HG03442 (cell line): ENCODE measurements around the gene PAPOLA.
"Not testable (repeated sequence)": the region's sequence is repeated elsewhere in the genome, so short reads cannot be mapped to it uniquely, and the experiment has no call there.

ENCODE experiments used
- ATAC-seq: cut with Tn5 transposase; IDR thresholded peaks from one replicate; pipeline ENCODE4 v1.9.1; 2021; ENCODE audit warnings: mild to moderate bottlenecking, moderate library complexity; ENCODE audit not compliant: unreplicated experiment

Gene PAPOLA

DNA sequence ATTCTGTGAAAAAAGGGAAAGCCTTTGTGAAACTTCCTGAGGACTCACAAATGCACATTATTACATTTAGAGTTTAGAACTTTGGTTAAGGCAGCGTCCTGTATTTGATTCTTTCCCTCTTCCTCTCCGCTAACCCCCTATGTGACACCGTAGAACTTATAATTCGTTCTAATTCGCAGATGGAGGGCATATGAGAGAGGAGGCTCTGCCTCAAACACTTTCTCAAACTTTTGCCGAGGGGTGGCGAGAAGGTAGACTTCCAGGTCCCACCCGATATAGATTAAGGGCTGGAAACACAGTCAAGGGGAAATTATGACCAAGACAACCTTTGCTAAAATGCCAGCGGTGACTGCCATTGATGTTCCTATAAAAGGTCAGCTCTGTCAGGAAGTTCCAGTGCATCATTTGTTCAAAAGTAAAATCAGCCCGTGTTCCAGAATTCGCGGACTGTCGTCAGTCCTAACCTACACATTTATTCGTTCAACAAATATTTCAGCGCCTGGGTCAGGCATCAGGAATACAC is 904 bp upstream of the PAPOLA start:
- no peak for ATAC-seq

DNA sequence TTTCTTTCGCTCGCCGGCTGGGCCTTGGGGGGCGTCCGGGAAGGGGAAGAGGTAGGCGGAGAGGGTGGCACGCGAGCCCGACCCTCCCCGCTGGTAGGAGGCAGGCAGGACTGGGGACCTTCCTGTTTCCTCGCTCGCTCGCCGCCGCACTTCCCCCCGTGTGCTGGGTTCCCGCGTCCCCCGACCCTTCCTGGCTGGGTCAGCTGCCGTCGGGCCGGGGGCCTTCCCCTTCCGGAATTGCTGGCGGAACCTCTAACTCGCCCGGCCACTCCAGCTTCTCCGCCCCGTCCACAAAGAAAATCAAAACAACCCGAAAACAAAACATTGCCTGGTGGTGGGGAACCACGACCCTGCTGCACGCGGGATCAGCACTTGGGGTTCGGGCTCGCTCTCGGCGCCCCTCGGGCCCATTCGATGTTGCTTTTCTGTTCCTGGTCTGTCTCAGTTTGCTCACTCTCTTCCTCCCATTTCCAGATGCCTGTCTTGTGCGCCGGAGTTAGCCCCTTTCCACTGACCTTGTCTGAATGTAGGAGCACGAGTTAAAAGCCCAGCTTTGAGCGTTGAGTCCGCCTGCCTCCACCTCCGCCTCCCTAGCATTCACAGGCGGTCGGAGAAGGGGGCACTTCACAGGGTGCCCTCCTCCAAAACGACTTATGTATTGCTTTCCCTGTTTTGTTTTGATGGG is 581 bp downstream of the PAPOLA start:
- ATAC-seq, result peak; percentile 30

- no peak for ATAC-seq
These were observed 1.1 kb downstream of the PAPOLA start for GRCh38 chr14:96503306-96503679.

GRCh38 chr14:96504353-96504752 is 2.2 kb downstream of the PAPOLA start:
- ATAC-seq, result not testable (repeated sequence)

GRCh38 chr14:96507723-96508122 is 5.5 kb downstream of the PAPOLA start:
- ATAC-seq, result no peak

- no peak for ATAC-seq
These were observed 6.7 kb downstream of the PAPOLA start for GRCh38 chr14:96508900-96509299.

- ATAC-seq, result no peak
These were observed 7.4 kb downstream of the PAPOLA start for GRCh38 chr14:96509457-96510090.

DNA sequence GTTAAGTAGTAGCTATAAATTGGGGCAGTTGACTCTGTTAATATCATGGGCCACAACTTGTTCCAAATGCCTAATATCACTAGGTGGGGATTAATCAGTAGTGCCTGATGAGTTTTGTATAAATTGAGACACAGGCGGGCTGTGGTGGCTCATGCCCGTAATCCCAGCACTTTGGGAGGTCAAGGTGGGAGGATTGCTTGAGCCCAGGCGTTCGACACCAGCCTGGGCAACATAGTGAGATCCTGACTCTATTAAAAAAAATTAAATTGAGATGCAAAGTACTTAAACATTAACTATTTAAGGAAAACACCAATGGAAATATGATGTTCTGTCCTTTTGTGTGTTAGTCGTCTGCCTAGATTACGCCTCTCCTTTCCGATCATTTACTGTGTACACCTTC is 9.0 kb downstream of the PAPOLA start:
- ATAC-seq, result no peak

- no peak for ATAC-seq
These were observed 9.5 kb downstream of the PAPOLA start for GRCh38 chr14:96511667-96512066.

- no peak for ATAC-seq
These were observed 9.9 kb downstream of the PAPOLA start for GRCh38 chr14:96512122-96512521.

DNA sequence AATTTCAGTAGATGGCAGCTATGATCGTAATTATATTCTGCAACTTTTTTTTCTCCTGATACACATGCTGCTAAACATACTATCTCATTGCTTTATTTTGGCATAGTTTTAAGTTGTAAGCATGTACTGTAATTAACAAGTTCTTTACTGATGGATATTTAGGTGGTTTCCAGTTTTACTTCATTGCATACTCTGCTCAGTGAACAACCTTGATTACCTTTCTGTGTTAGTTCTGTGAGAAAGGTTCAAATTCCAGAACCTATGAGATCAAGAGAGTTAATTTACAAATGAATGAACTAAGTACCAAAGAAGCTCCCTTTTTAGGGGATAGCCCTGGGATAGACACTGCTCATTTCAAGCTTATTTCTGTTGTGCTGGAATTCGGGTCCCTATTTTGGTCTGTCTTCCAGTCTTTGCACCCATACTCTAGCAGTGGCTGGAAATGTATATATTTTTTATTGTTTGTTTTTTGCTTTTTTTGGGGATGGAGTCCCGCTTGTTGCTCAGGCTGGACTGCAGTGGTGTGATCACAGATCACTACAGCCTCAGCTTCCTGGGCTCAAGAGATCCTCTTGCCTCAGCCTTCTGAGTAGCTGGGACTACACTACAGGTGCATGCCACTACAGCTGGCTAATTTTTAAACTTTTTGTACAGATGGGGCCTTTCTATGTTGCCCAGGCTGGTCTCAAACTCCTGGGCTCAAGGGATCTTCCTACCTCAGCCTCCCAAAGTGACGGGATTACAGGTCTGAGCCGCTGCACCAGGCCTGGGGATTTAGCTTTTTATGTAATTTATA is 10.6 kb downstream of the PAPOLA start:
- ATAC-seq, result no peak

- ATAC-seq, result peak; percentile 50
These were observed 12.5 kb downstream of the PAPOLA start for GRCh38 chr14:96514694-96515093.

GRCh38 chr14:96515731-96516130 is 13.5 kb downstream of the PAPOLA start:
- no peak for ATAC-seq

DNA sequence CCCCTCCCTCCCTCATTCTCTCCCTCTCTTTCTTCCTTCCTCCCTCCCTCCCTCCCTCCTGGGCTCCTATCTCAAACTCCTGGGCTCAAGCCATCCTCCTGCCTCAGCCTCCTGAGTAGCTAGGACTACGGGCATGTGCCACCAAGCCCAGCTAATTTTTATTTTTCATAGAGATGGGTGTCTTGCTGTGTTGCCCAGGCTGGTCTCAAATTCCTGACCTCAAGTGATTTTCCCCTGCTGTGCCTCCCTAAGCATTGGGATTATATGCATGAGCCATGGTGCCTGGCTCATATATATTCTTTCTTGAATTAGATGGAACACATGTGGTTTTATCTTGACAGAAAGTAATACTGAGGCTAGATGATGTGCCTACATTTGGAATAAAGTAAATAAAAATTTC is 14.2 kb downstream of the PAPOLA start:
- ATAC-seq, result no peak

GRCh38 chr14:96519970-96520369 is 17.8 kb downstream of the PAPOLA start:
- no peak for ATAC-seq

DNA sequence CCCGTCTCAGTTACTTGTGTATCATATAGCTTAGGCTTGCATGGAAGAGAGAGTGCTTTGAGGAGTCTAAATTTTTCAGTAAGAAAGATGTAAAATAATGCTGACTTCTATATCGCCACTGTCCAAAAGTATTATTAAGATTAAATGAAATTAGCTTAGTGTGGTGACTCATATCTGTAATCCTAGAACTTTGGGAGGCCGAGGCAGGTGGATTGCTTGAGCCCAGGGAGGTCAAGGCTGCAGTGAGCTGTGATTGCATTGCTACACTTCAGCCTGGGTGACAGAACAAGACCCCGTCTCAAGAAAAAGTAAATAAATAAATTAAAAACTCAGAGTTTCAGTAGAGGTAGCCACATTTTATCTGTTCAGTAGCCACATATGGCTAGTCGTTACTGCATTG is 23.3 kb downstream of the PAPOLA start:
- ATAC-seq, result no peak

DNA sequence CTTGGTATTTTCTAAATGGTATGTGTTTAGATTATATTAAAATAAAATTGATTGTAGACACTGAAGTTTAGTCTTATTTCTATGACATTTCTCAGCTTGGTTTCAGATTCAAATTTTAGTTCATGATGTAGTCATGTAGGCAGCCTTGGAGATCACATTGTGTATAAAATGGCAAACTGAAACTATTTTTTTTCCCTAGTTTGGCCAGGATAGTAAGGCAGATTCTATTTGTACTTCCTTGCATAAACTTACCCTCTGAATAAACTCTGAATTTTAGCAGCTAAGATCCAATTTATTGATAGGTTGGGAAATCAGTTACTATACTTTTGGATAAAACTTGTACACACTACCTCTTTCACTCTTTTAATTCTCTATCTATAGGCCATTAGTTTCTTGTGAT is 30.4 kb downstream of the PAPOLA start:
- ATAC-seq, result no peak

DNA sequence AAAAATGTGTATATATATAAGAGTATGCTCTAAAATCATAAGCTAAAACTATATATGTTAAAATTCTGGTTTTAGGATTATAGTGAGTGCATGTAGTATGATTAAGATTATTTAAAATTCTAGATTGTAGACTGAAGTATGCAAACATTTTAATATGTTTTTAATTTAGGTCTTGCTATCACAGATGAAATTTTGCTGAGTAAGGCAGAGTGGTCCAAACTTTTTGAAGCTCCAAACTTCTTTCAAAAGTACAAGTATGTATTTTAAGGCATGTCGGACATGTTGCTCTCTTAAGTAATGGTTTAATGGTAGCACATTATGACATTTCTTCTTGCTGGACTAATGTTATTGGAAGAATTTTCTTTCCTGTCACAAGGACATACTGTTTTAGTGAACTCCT is 34.6 kb downstream of the PAPOLA start:
- no peak for ATAC-seq

- ATAC-seq, result no peak
These were observed 36.2 kb downstream of the PAPOLA start for GRCh38 chr14:96538097-96538989.

- ATAC-seq, result no peak
These were observed 36.8 kb downstream of the PAPOLA start for GRCh38 chr14:96538990-96539317.

DNA sequence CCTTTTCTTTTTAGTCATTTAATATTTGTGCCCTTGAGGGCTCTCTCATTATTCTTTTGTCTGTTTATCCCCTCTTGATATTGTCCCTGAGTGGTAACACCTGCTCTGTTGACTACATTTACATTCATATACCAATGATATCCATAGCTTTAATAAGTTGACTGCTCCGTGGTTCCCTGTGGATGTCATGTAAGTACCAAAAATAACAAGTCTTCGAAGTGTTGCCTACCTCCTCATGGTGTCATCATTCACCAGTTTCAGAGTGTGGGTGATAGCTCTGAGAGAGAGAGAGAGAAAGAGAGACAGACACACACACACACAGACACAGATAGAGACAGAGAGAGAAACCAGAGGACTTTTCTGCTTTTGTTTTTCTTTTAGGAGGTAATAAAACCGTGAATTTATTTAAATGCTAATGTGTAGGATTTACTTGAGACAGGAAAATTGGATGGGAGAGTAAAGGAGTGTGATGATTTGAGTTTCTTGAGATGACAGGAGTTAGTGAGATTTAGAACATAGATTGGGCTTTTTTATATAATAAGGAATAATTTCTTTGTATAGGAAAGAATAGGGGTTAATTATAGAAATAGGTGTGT is 52.2 kb downstream of the PAPOLA start:
- no peak for ATAC-seq
